ENCODE measurements around the gene BTN1A1. TPM values are rescaled to one million over a fixed set of nuclear protein-coding genes. Genes with fewer than 3 reads are reported as not detected.
"Not testable (repeated sequence)": the region's sequence is repeated elsewhere in the genome, so short reads cannot be mapped to it uniquely, and the experiment has no call there.

The BTN1A1 gene
- total and polyA plus RNA-seq, 4 donors, result not detected

- Histone ChIP-seq H3K36me3 (ENCODE audit: control insufficient read depth in 1 of 2, insufficient read depth in 2 of 2, low read length in 1 of 2) (no peaks in the 10 kb centered on the region), H3K4me3 (ENCODE audit: low read length in 2 of 2) (no peak overlapping the region), H3K9me3 (ENCODE audit: control insufficient read depth, low read length) (no peaks in the 10 kb centered on the region), H3K27me3 (ENCODE audit: control insufficient read depth in 1 of 2, insufficient read depth in 2 of 2, low read length in 1 of 2) (no peaks in the 10 kb centered on the region), H3K27ac (ENCODE audit: low read depth in 1 of 2, low read length in 2 of 2) (no peak overlapping the region), H3K4me1 (ENCODE audit: control insufficient read depth in 1 of 2, insufficient read depth in 2 of 2, low read length in 2 of 2) (no peaks in the 10 kb centered on the region)
- DNase-seq (no peak), ATAC-seq (ENCODE audit: low FRiP score) (no peak)
- intact Hi-C loops (cut with DNase I), result no loop called here
- 93% methylated on average over 3 of the region's 3 CpGs for WGBS, 2 donors
These were observed 6.0 kb upstream of the BTN1A1 start for GRCh38 chr6:26494117-26494516.

- DNase-seq (no peak), ATAC-seq (ENCODE audit: low FRiP score) (no peak)
- H3K9me3 ChIP-seq (ENCODE audit: control insufficient read depth, low read length), result no peaks in the 10 kb centered on the region
- H3K36me3 ChIP-seq (ENCODE audit: control insufficient read depth in 1 of 2, insufficient read depth in 2 of 2, low read length in 1 of 2), result no peaks in the 10 kb centered on the region
- H3K4me1 ChIP-seq (ENCODE audit: control insufficient read depth in 1 of 2, insufficient read depth in 2 of 2, low read length in 2 of 2), result no peaks in the 10 kb centered on the region
- WGBS, 2 donors, result 59 to 60% methylated on average over 1 of the region's 1 CpG
- no peak overlapping the region for H3K4me3 ChIP-seq (ENCODE audit: low read length in 2 of 2)
- intact Hi-C loops (cut with DNase I), result no loop called here
- no peak overlapping the region for H3K27ac ChIP-seq (ENCODE audit: low read depth in 1 of 2, low read length in 2 of 2)
- no peaks in the 10 kb centered on the region for H3K27me3 ChIP-seq (ENCODE audit: control insufficient read depth in 1 of 2, insufficient read depth in 2 of 2, low read length in 1 of 2)
These were observed 4.8 kb upstream of the BTN1A1 start for GRCh38 chr6:26495281-26495680.

- H3K36me3 ChIP-seq (ENCODE audit: control insufficient read depth in 1 of 2, insufficient read depth in 2 of 2, low read length in 1 of 2), result no peaks in the 10 kb centered on the region
- DNase-seq (no peak), ATAC-seq (ENCODE audit: low FRiP score) (no peak)
- WGBS, 2 donors, result 83 to 88% methylated on average over 4 of the region's 4 CpGs
- no peaks in the 10 kb centered on the region for H3K27me3 ChIP-seq (ENCODE audit: control insufficient read depth in 1 of 2, insufficient read depth in 2 of 2, low read length in 1 of 2)
- H3K9me3 ChIP-seq (ENCODE audit: control insufficient read depth, low read length), result no peaks in the 10 kb centered on the region
- no peaks in the 10 kb centered on the region for H3K4me1 ChIP-seq (ENCODE audit: control insufficient read depth in 1 of 2, insufficient read depth in 2 of 2, low read length in 2 of 2)
- no peak overlapping the region for H3K4me3 ChIP-seq (ENCODE audit: low read length in 2 of 2)
- intact Hi-C loops (cut with DNase I), result no loop called here
- no peak overlapping the region for H3K27ac ChIP-seq (ENCODE audit: low read depth in 1 of 2, low read length in 2 of 2)
These were observed 2.5 kb upstream of the BTN1A1 start for GRCh38 chr6:26497610-26498009.

GRCh38 chr6:26501482-26501986 is 1.4 kb downstream of the BTN1A1 start:
- WGBS, 2 donors, result 3 to 7% methylated on average over 49 of the region's 49 CpGs
- Histone ChIP-seq H3K27me3 (ENCODE audit: control insufficient read depth in 1 of 2, insufficient read depth in 2 of 2, low read length in 1 of 2) (no peaks in the 10 kb centered on the region), H3K36me3 (ENCODE audit: control insufficient read depth in 1 of 2, insufficient read depth in 2 of 2, low read length in 1 of 2) (no peaks in the 10 kb centered on the region), H3K9me3 (ENCODE audit: control insufficient read depth, low read length) (no peaks in the 10 kb centered on the region), H3K27ac (ENCODE audit: low read depth in 1 of 2, low read length in 2 of 2) (no peak overlapping the region), H3K4me3 (ENCODE audit: low read length in 2 of 2) (no peak overlapping the region), H3K4me1 (ENCODE audit: control insufficient read depth in 1 of 2, insufficient read depth in 2 of 2, low read length in 2 of 2) (no peaks in the 10 kb centered on the region)
- DNase-seq (peak; percentile 72 to 85), ATAC-seq (ENCODE audit: low FRiP score) (peak; percentile 74)
- intact Hi-C loops (cut with DNase I), result no loop called here

GRCh38 chr6:26502165-26502564 is 2.1 kb downstream of the BTN1A1 start:
- no peak for DNase-seq
- ATAC-seq (ENCODE audit: low FRiP score), result no peak
- Histone ChIP-seq H3K4me3 (ENCODE audit: low read length in 2 of 2) (no peak overlapping the region), H3K27ac (ENCODE audit: low read depth in 1 of 2, low read length in 2 of 2) (no peak overlapping the region), H3K4me1 (ENCODE audit: control insufficient read depth in 1 of 2, insufficient read depth in 2 of 2, low read length in 2 of 2) (no peaks in the 10 kb centered on the region), H3K36me3 (ENCODE audit: control insufficient read depth in 1 of 2, insufficient read depth in 2 of 2, low read length in 1 of 2) (no peaks in the 10 kb centered on the region), H3K27me3 (ENCODE audit: control insufficient read depth in 1 of 2, insufficient read depth in 2 of 2, low read length in 1 of 2) (no peaks in the 10 kb centered on the region), H3K9me3 (ENCODE audit: control insufficient read depth, low read length) (no peaks in the 10 kb centered on the region)
- intact Hi-C loops (cut with DNase I), result no loop called here

- no peak for DNase-seq
- Histone ChIP-seq H3K27ac (ENCODE audit: low read depth in 1 of 2, low read length in 2 of 2) (no peak overlapping the region), H3K4me3 (ENCODE audit: low read length in 2 of 2) (no peak overlapping the region), H3K9me3 (ENCODE audit: control insufficient read depth, low read length) (no peaks in the 10 kb centered on the region), H3K36me3 (ENCODE audit: control insufficient read depth in 1 of 2, insufficient read depth in 2 of 2, low read length in 1 of 2) (no peaks in the 10 kb centered on the region), H3K27me3 (ENCODE audit: control insufficient read depth in 1 of 2, insufficient read depth in 2 of 2, low read length in 1 of 2) (no peaks in the 10 kb centered on the region), H3K4me1 (ENCODE audit: control insufficient read depth in 1 of 2, insufficient read depth in 2 of 2, low read length in 2 of 2) (no peaks in the 10 kb centered on the region)
- ATAC-seq (ENCODE audit: low FRiP score), result no peak
- intact Hi-C loops (cut with DNase I), result no loop called here
- 93 to 97% methylated on average over 3 of the region's 3 CpGs for WGBS, 2 donors
These were observed 2.5 kb downstream of the BTN1A1 start for GRCh38 chr6:26502626-26503025.

- 83 to 86% methylated on average over 3 of the region's 3 CpGs for WGBS, 2 donors
These were observed 7.6 kb downstream of the BTN1A1 start for GRCh38 chr6:26507658-26508057.

GRCh38 chr6:26511033-26511432 is 10.9 kb downstream of the BTN1A1 start:
- 83 to 88% methylated on average over 8 of the region's 8 CpGs for WGBS, 2 donors
- H3K36me3 ChIP-seq (ENCODE audit: control insufficient read depth in 1 of 2, insufficient read depth in 2 of 2, low read length in 1 of 2); H3K27ac ChIP-seq (ENCODE audit: low read depth in 1 of 2, low read length in 2 of 2); H3K4me1 ChIP-seq (ENCODE audit: control insufficient read depth in 1 of 2, insufficient read depth in 2 of 2, low read length in 2 of 2); H3K9me3 ChIP-seq (ENCODE audit: control insufficient read depth, low read length); DNase-seq; ATAC-seq (ENCODE audit: low FRiP score); H3K4me3 ChIP-seq (ENCODE audit: low read length in 2 of 2); H3K27me3 ChIP-seq (ENCODE audit: control insufficient read depth in 1 of 2, insufficient read depth in 2 of 2, low read length in 1 of 2); intact Hi-C loops (cut with DNase I): not testable (repeated sequence)

More at GRCh38 chr6:26507658-26508057, 7.6 kb downstream of the BTN1A1 start:
- Histone ChIP-seq H3K27me3 (ENCODE audit: control insufficient read depth in 1 of 2, insufficient read depth in 2 of 2, low read length in 1 of 2) (no peaks in the 10 kb centered on the region), H3K4me1 (ENCODE audit: control insufficient read depth in 1 of 2, insufficient read depth in 2 of 2, low read length in 2 of 2) (no peaks in the 10 kb centered on the region), H3K36me3 (ENCODE audit: control insufficient read depth in 1 of 2, insufficient read depth in 2 of 2, low read length in 1 of 2) (no peaks in the 10 kb centered on the region), H3K4me3 (ENCODE audit: low read length in 2 of 2) (no peak overlapping the region), H3K27ac (ENCODE audit: low read depth in 1 of 2, low read length in 2 of 2) (no peak overlapping the region), H3K9me3 (ENCODE audit: control insufficient read depth, low read length) (peaks cover 1% of the 10 kb centered on the region)
- DNase-seq (no peak), ATAC-seq (ENCODE audit: low FRiP score) (no peak)
- intact Hi-C loops (cut with DNase I), result no loop called here

GRCh38 chr6:26514984-26515383 is 14.9 kb downstream of the BTN1A1 start:
- ATAC-seq (ENCODE audit: low FRiP score), result no peak
- Histone ChIP-seq H3K27me3 (ENCODE audit: control insufficient read depth in 1 of 2, insufficient read depth in 2 of 2, low read length in 1 of 2) (no peaks in the 10 kb centered on the region), H3K27ac (ENCODE audit: low read depth in 1 of 2, low read length in 2 of 2) (no peak overlapping the region), H3K9me3 (ENCODE audit: control insufficient read depth, low read length) (peaks cover 1% of the 10 kb centered on the region), H3K36me3 (ENCODE audit: control insufficient read depth in 1 of 2, insufficient read depth in 2 of 2, low read length in 1 of 2) (no peaks in the 10 kb centered on the region), H3K4me1 (ENCODE audit: control insufficient read depth in 1 of 2, insufficient read depth in 2 of 2, low read length in 2 of 2) (no peaks in the 10 kb centered on the region), H3K4me3 (ENCODE audit: low read length in 2 of 2) (no peak overlapping the region)
- WGBS, 2 donors, result 87 to 88% methylated on average over 2 of the region's 2 CpGs
- intact Hi-C loops (cut with DNase I), result loop anchor here in 1 of 2 donors (5.0 kb wide), 1 partner anchor 38 kb away; no protein-coding TSS in a partner anchor
- DNase-seq, result no peak

All from aorta (tissue), 5 donors.